ENCODE results near the gene MACROD2. TPM values are rescaled to one million over a fixed set of nuclear protein-coding genes. Genes with fewer than 3 reads are reported as not detected.

MACROD2 gene
- total RNA-seq, 4 donors from 2014 or later: 8.7 to 17.8 (median 10.8) TPM

DNA sequence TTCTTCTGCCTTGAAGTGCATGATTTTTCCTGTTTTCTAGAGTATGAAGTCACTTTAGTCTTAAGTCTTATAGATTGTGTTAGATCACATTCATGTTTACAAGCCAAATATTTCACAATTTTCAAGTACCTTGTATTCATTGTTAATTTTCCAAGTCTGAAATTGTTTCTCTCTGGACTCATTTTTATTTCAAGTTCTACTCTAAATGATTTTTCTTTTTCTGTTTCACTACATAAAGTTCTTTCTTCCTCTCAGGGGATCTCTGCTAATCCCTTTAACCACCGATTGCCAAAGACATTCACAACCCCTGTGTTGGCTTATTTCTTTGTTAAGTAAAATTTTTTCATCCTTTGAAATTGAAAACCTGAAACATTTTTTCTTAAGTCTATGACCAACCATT, 1772.3 kb downstream of the MACROD2 start:
- no peaks in the 10 kb centered on the region for H3K36me3 ChIP-seq
- WGBS, 2 donors: 28% methylated on average over 1 of the region's 1 CpG
- H3K9me3 ChIP-seq: no peaks in the 10 kb centered on the region
- intact Hi-C loops (cut with DNase I): no loop called here
- H3K4me1 ChIP-seq: no peaks in the 10 kb centered on the region
- TF ChIP-seq CTCF (IDR thresholded peaks at IDR 0.05) (no peak), POLR2A (IDR thresholded peaks at IDR 0.05) (no peak)
- no peak for DNase-seq
- H3K27me3 ChIP-seq: no peaks in the 10 kb centered on the region
- no peak overlapping the region for H3K27ac ChIP-seq
- no peak overlapping the region for H3K4me3 ChIP-seq (replicated peaks in 1 of 3)

GRCh38 chr20:15767999-15768741, 1772.9 kb downstream of the MACROD2 start:
- TF ChIP-seq POLR2A (IDR thresholded peaks at IDR 0.05): no peak
- no peak for TF ChIP-seq CTCF (IDR thresholded peaks at IDR 0.05)

DNA sequence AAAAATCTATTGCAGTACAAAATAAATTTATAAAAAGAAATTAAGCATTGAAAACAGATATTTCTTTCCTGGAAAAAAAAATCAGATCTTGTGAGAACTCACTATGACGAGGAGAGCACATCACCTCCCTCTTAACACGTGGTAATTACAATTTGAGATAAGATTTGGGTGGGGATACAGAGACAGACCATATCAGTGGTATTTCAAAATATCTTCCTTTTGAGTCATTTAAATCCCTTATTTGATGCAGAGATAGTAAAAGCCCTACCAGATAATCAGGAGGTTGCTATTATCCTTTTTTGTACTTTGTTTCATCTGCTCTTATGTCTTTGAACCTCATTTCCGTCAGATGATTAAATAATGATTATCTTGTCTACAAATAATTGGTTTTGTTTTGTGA, 1777.5 kb downstream of the MACROD2 start:
- H3K9me3 ChIP-seq: no peaks in the 10 kb centered on the region
- TF ChIP-seq CTCF (IDR thresholded peaks at IDR 0.05) (no peak), POLR2A (IDR thresholded peaks at IDR 0.05) (no peak)
- no peak overlapping the region for H3K27ac ChIP-seq
- DNase-seq: no peak
- intact Hi-C loops (cut with DNase I): no loop called here
- H3K36me3 ChIP-seq: no peaks in the 10 kb centered on the region
- WGBS, 2 donors: 80 to 86% methylated on average over 3 of the region's 3 CpGs
- no peak overlapping the region for H3K4me3 ChIP-seq (replicated peaks in 1 of 3)
- H3K4me1 ChIP-seq: no peaks in the 10 kb centered on the region
- H3K27me3 ChIP-seq: no peaks in the 10 kb centered on the region

More at GRCh38 chr20:15767999-15768741, 1772.9 kb downstream of the MACROD2 start:
- H3K27ac ChIP-seq: no peak overlapping the region
- intact Hi-C loops (cut with DNase I): no loop called here
- no peaks in the 10 kb centered on the region for H3K4me1 ChIP-seq
- no peak for DNase-seq
- no peaks in the 10 kb centered on the region for H3K9me3 ChIP-seq
- no peaks in the 10 kb centered on the region for H3K36me3 ChIP-seq
- 94% methylated on average over 3 of the region's 3 CpGs for WGBS, 2 donors
- H3K27me3 ChIP-seq: no peaks in the 10 kb centered on the region
- no peak overlapping the region for H3K4me3 ChIP-seq (replicated peaks in 1 of 3)

DNA sequence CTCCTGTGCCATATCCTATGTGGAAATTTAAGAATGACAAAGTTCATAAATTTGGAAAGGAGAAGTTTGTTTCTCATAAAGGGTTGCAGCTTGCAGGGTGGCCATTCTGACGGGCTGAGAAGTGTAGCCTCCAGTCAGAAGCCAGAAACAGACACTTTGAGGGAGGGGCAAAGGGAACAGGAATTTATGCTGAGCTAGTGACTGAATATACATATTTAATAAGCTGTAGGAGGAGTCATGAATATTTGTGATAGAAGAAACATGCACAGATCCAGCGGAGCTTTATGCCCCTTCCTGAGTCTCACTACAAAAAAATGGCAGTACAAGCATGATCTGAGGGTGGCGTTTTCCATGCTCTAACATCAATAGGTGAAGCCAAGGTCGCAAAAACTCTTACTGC, 1779.6 kb downstream of the MACROD2 start:
- Histone ChIP-seq H3K9me3 (no peaks in the 10 kb centered on the region), H3K36me3 (no peaks in the 10 kb centered on the region), H3K4me1 (no peaks in the 10 kb centered on the region), H3K4me3 (replicated peaks in 1 of 3) (no peak overlapping the region), H3K27me3 (no peaks in the 10 kb centered on the region), H3K27ac (no peak overlapping the region)
- WGBS, 2 donors: 87 to 90% methylated on average over 4 of the region's 4 CpGs
- TF ChIP-seq CTCF (IDR thresholded peaks at IDR 0.05): no peak
- TF ChIP-seq POLR2A (IDR thresholded peaks at IDR 0.05): no peak
- no peak for DNase-seq
- intact Hi-C loops (cut with DNase I): no loop called here

- intact Hi-C loops (cut with DNase I): no loop called here
- 66 to 69% methylated on average over 3 of the region's 3 CpGs for WGBS, 2 donors
- no peak for DNase-seq
These were observed 1781.6 kb downstream of the MACROD2 start for GRCh38 chr20:15776770-15777466.

More at GRCh38 chr20:15776770-15777466, 1781.6 kb downstream of the MACROD2 start:
- no peaks in the 10 kb centered on the region for H3K36me3 ChIP-seq
- no peaks in the 10 kb centered on the region for H3K27me3 ChIP-seq
- H3K4me3 ChIP-seq (replicated peaks in 1 of 3): no peak overlapping the region
- no peaks in the 10 kb centered on the region for H3K9me3 ChIP-seq
- H3K4me1 ChIP-seq: no peaks in the 10 kb centered on the region
- TF ChIP-seq CTCF (IDR thresholded peaks at IDR 0.05): no peak
- TF ChIP-seq POLR2A (IDR thresholded peaks at IDR 0.05): no peak
- H3K27ac ChIP-seq: no peak overlapping the region
